Astrocyte (in vitro differentiated cells and primary cell): ENCODE data around the gene POLR3C. TPM values are rescaled to one million over a fixed set of nuclear protein-coding genes. Genes with fewer than 3 reads are reported as not detected.
"Not testable (repeated sequence)": the region's sequence is repeated elsewhere in the genome, so short reads cannot be mapped to it uniquely, and the experiment has no call there.

Experiments used
- DNase-seq: peaks from one replicate; pipeline ENCODE4 v3.0.0-alpha.2; 2010; ENCODE audit warnings: low read depth
- FAIRE-seq: peaks from 2 replicates; lab custom pipeline; 2011; peaks lifted over from hg19 to GRCh38; lab: Jason Lieb, UNC
- H2AFZ ChIP-seq: 2 replicates; pipeline ENCODE4 v1.6.0; 2012; ENCODE audit warnings: low read depth, low read length, inconsistent platforms
- H3K27ac ChIP-seq: 2 replicates; pipeline ENCODE4 v1.5.1; 2011; ENCODE audit warnings: low read depth, low read length, inconsistent platforms
- H3K27me3 ChIP-seq: 2 replicates; pipeline ENCODE4 v1.6.0; 2011; ENCODE audit warnings: low read length, inconsistent platforms; ENCODE audit not compliant: insufficient read depth
- H3K36me3 ChIP-seq: 2 replicates; pipeline ENCODE4 v1.5.1; 2011; ENCODE audit warnings: low read length, inconsistent platforms; ENCODE audit not compliant: insufficient read depth
- H3K4me1 ChIP-seq: 2 replicates; pipeline ENCODE4 v1.5.1; 2011; ENCODE audit warnings: low read length, inconsistent platforms; ENCODE audit not compliant: insufficient read depth
- H3K4me2 ChIP-seq: 2 replicates; pipeline ENCODE4 v1.6.0; 2012; ENCODE audit warnings: low read length, inconsistent platforms
- H3K4me3 ChIP-seq: 2 replicates; pipeline ENCODE4 v1.5.1; 2011; ENCODE audit warnings: low read depth, mild to moderate bottlenecking, low read length, inconsistent platforms; ENCODE audit not compliant: insufficient read depth
- H3K79me2 ChIP-seq: 2 replicates; pipeline ENCODE4 v1.6.0; 2012; ENCODE audit warnings: mild to moderate bottlenecking, low read length, inconsistent platforms; ENCODE audit not compliant: insufficient read depth
- H3K9ac ChIP-seq: 2 replicates; pipeline ENCODE4 v1.6.0; 2012; ENCODE audit warnings: mild to moderate bottlenecking, low read length, inconsistent platforms
- H3K9me3 ChIP-seq: 2 replicates; pipeline ENCODE4 v1.5.1; 2012; ENCODE audit warnings: low read depth, mild to moderate bottlenecking, low read length, inconsistent platforms; ENCODE audit not compliant: insufficient read depth
- H4K20me1 ChIP-seq: 2 replicates; pipeline ENCODE4 v1.6.0; 2012; ENCODE audit warnings: low read length, inconsistent platforms; ENCODE audit not compliant: insufficient read depth
- H3K27ac Mint-ChIP-seq: one replicate; pipeline ENCODE4 v1.8.0; 2021; ENCODE audit warnings: mild to moderate bottlenecking, mixed read lengths; ENCODE audit not compliant: unreplicated experiment
- H3K27me3 Mint-ChIP-seq: one replicate; pipeline ENCODE4 v1.8.0; 2021; ENCODE audit warnings: low read depth, mixed read lengths; ENCODE audit not compliant: unreplicated experiment
- H3K36me3 Mint-ChIP-seq: one replicate; pipeline ENCODE4 v1.8.0; 2021; ENCODE audit warnings: low read depth, mixed read lengths; ENCODE audit not compliant: unreplicated experiment
- H3K4me1 Mint-ChIP-seq: one replicate; pipeline ENCODE4 v1.8.0; 2021; ENCODE audit warnings: low read depth, mixed read lengths; ENCODE audit not compliant: unreplicated experiment
- H3K4me3 Mint-ChIP-seq: one replicate; pipeline ENCODE4 v1.8.0; 2021; ENCODE audit warnings: mild to moderate bottlenecking, moderate library complexity, mixed read lengths; ENCODE audit not compliant: unreplicated experiment
- H3K9me3 Mint-ChIP-seq: one replicate; pipeline ENCODE4 v1.8.0; 2021; ENCODE audit warnings: mild to moderate bottlenecking, mixed read lengths; ENCODE audit not compliant: unreplicated experiment
- CTCF ChIP-seq: IDR thresholded peaks from 2 replicates; pipeline ENCODE4 v1.5.1; 2011; ENCODE audit warnings: low read depth, mild to moderate bottlenecking, inconsistent platforms, low read length, moderate library complexity; ENCODE audit not compliant: insufficient read depth
- EZH2 ChIP-seq: IDR thresholded peaks from 2 replicates; pipeline ENCODE4 v1.6.1; 2012; ENCODE audit warnings: mild to moderate bottlenecking, low read length, inconsistent platforms; ENCODE audit not compliant: insufficient read depth
- total RNA-seq: library from RNA; stranded (reverse); gene quantifications from 2 replicates; pipeline ENCODE4 v1.2.1, GENCODE V29; 2021

POLR3C gene
- total RNA-seq, 1 donor from 2014 or later, result 43.3 TPM

- Histone ChIP-seq H3K79me2 (peaks cover 28% of the 10 kb centered on the region), H3K36me3 (peaks cover 5% of the 10 kb centered on the region), H4K20me1 (peaks cover 12% of the 10 kb centered on the region), H3K9ac (no peak overlapping the region), H3K9me3 (no peaks in the 10 kb centered on the region), H3K4me2 (no peak overlapping the region), H3K4me3 (no peak overlapping the region), H3K27me3 (no peaks in the 10 kb centered on the region), H3K27ac (no peak overlapping the region), H2AFZ (no peak overlapping the region), H3K4me1 (peaks cover 15% of the 10 kb centered on the region)
- H3K27ac Mint-ChIP-seq, result no peak overlapping the region
- H3K4me1 Mint-ChIP-seq, result peaks cover 26% of the 10 kb centered on the region
- FAIRE-seq, result no peak
- no peak for DNase-seq
- no peaks in the 10 kb centered on the region for H3K27me3 Mint-ChIP-seq
- peaks cover 7% of the 10 kb centered on the region for H3K36me3 Mint-ChIP-seq
- H3K4me3 Mint-ChIP-seq, result no peak overlapping the region
- no peaks in the 10 kb centered on the region for H3K9me3 Mint-ChIP-seq
- TF ChIP-seq CTCF, result no peak
- no peak for TF ChIP-seq EZH2
Measured at GRCh38 chr1:145788580-145788979, 35.4 kb upstream of the POLR3C start.

DNA sequence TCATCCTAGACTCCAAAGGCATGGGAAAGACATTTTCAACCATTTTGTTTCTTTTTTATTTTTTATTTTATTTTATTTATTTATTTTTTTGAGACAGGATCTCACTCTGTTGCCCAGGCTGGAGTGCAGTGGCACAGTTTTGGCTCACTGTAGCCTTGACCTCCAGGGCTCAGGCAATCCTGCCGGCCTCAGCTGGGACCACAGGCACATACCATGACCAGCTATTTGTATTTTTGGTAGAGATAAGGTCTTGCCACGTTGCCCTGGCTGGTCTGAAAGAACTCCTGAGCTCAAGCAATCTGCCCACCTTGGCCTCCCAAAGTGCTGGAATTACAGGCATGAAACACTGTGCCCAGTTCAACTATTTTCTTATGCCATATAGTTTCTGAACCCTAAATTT lies 32.1 kb upstream of the POLR3C start:
- H3K27ac Mint-ChIP-seq, H3K9me3 ChIP-seq, H3K27ac ChIP-seq, H3K9ac ChIP-seq, H3K4me3 Mint-ChIP-seq, H3K27me3 Mint-ChIP-seq, H3K4me2 ChIP-seq, H3K36me3 ChIP-seq, H3K4me3 ChIP-seq, H3K4me1 ChIP-seq, FAIRE-seq, H3K4me1 Mint-ChIP-seq, H3K27me3 ChIP-seq, H2AFZ ChIP-seq, H3K9me3 Mint-ChIP-seq, DNase-seq: not testable (repeated sequence)
- H3K79me2 ChIP-seq, result peaks cover 45% of the 10 kb centered on the region
- H3K36me3 Mint-ChIP-seq, result peaks cover 16% of the 10 kb centered on the region
- H4K20me1 ChIP-seq, result peaks cover 14% of the 10 kb centered on the region

DNA sequence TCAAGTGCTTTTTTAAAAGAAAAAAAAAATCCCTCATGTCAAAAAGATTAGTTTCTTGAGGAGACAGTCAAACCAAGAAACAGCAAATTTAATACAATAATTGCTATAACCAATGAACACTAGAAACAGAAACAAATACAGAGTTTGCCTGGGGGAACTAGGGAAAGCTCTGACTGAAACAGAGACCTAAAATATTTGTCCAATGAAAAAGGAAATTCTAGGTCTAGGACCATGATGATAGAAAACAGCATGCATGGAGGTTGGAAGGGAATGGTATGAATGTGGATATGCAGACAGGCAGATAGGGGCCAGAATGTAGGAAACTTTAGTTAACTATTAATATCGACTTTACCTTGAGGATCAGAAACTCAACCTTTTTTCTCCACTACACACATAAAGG lies 31.5 kb upstream of the POLR3C start:
- peaks cover 51% of the 10 kb centered on the region for H3K79me2 ChIP-seq
- H2AFZ ChIP-seq, result no peak overlapping the region
- no peak overlapping the region for H3K9ac ChIP-seq
- TF ChIP-seq CTCF (no peak), EZH2 (no peak)
- H3K27me3 Mint-ChIP-seq, result no peaks in the 10 kb centered on the region
- peaks cover 12% of the 10 kb centered on the region for H3K9me3 Mint-ChIP-seq
- H3K4me3 ChIP-seq, result no peak overlapping the region
- no peak overlapping the region for H3K4me3 Mint-ChIP-seq
- H3K27ac Mint-ChIP-seq, result no peak overlapping the region
- no peaks in the 10 kb centered on the region for H3K4me1 Mint-ChIP-seq
- no peaks in the 10 kb centered on the region for H3K9me3 ChIP-seq
- FAIRE-seq, result no peak
- no peak for DNase-seq
- no peak overlapping the region for H3K27ac ChIP-seq
- H3K36me3 Mint-ChIP-seq, result peaks cover 20% of the 10 kb centered on the region
- no peak overlapping the region for H3K4me2 ChIP-seq
- no peaks in the 10 kb centered on the region for H3K4me1 ChIP-seq
- H4K20me1 ChIP-seq, result peaks cover 18% of the 10 kb centered on the region
- H3K27me3 ChIP-seq, result no peaks in the 10 kb centered on the region
- H3K36me3 ChIP-seq, result peaks cover 5% of the 10 kb centered on the region
